ENCODE measurements around the gene TTPAL.

Gene TTPAL

GRCh38 chr20:44533928-44534327 lies 58.3 kb downstream of the TTPAL start:
- DNase-seq (ENCODE audit: low read depth in 3 of 3): no peak

GRCh38 chr20:44536175-44536574 lies 60.5 kb downstream of the TTPAL start:
- DNase-seq (ENCODE audit: low read depth in 3 of 3): no peak

GRCh38 chr20:44537993-44538392 lies 62.3 kb downstream of the TTPAL start:
- DNase-seq (ENCODE audit: low read depth in 3 of 3): no peak

- DNase-seq (ENCODE audit: low read depth in 3 of 3): no peak
These were observed 65.2 kb downstream of the TTPAL start for GRCh38 chr20:44540834-44541233.

- no peak for DNase-seq (ENCODE audit: low read depth in 3 of 3)
These were observed 66.3 kb downstream of the TTPAL start for GRCh38 chr20:44541992-44542391.

- DNase-seq (ENCODE audit: low read depth in 3 of 3): no peak
These were observed 67.2 kb downstream of the TTPAL start for GRCh38 chr20:44542890-44543289.

GRCh38 chr20:44543358-44543757 lies 67.7 kb downstream of the TTPAL start:
- no peak for DNase-seq (ENCODE audit: low read depth in 3 of 3)

Measured in stimulated activated CD4-positive, alpha-beta T cell treated with anti-CD3 and anti-CD28 coated beads, TNF-alpha, amount 100 ng/mL, for 24 hours (primary cell).